DMS79 treated with DMSO at 0.1 percent for 48 hours (cell line): ENCODE data around the gene KLHL33.

ENCODE experiments used
- DNase-seq: peaks from one replicate; lab custom pipeline; 2025; lab: John Stamatoyannopoulos, UW

Gene KLHL33

GRCh38 chr14:20412876-20413743, 22.9 kb downstream of the KLHL33 start, which contains the start of gene TEP1:
TEP1 (minus strand) TSS chr14:20413501; CDS start chr14:20408439, 5,062 bp downstream.
- DNase-seq, result peak; percentile 91

DNA sequence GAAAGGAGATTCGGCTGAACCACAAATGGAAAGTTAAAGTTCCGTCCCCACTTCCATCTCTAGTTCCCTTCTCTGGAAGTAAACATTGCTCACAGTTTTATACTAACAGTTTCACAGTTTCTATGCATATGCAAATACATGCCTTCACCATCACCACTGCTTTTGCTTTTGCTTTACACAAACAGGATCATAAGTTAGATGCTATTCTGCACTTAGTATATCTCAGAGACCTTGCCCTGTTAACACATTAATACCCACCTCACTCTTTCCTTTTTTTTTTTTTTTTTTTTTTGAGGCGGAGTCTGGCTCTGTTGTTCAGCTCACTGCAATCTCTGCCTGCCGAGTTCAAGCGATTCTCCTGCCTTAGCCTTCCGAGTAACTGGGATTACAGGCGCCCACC, 23.6 kb downstream of the KLHL33 start:
- DNase-seq, result peak; percentile 14

DNA sequence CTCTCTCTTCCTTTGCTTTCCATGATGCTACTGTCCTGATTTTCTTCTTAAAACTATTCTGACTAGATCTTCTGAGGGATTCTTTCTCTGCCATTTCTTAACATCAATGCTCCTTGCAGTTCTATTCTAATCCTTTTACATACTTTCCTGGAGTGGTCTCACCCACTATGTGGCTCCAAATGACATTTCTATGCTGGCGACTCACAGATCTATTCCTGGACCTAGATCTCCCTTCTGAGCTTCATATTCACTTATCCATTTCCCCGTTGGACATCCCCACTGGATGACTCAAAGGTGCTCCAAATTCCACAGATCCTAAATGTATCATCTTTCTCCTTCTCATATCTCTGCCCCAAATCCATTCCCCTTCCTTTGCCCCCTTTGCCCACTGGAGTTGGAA, 26.7 kb downstream of the KLHL33 start:
- DNase-seq, result no peak

- no peak for DNase-seq
Measured at GRCh38 chr14:20403521-20403920, 32.4 kb downstream of the KLHL33 start.

DNA sequence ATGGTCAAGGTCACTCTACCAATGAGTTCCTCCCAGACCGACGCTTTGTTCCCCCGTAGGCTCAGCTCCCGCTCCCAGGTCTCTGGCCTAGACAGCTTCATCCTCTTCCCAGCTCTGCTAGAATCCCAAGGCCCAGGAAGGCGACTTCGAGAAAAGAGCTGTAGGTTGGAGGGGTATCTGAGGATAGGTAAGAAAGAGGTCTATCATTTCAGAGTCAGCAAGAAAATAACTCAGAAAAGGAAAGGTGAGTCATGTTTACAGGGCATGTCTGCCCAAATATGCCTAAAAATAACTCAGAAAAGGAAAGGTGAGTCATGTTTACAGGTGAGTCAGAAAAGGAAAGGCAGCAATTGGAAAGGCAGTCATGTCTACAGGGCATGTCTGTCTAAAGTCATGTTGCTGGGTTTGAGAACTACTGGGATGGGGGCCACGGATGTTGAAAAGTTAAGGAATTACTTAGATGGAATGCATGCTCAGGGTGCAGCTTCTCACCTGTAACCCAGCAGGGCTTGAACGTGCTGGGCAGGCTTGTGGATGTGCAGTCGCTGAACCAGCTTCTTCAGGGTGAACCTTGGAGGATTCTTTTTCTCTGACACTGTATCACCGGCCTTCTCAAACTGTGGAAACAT, 34.9 kb downstream of the KLHL33 start:
- DNase-seq, result no peak

DNA sequence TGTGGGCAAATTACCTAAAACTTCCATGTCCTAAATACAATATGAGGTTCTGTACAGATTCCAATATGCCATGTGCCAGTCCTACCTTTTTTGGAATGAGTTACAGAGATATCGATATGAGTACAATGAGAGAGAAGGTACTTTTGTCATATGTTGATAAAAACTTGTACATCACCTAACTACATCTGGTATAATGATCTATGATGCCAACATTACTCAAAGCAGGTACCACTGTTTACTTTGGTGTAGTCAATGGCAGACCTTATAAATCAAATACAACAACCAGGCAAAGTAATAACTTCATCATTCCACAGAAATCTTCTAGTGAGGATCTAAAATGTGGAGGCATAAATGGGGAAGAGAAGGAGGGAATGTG, 35.4 kb downstream of the KLHL33 start:
- no peak for DNase-seq

DNA sequence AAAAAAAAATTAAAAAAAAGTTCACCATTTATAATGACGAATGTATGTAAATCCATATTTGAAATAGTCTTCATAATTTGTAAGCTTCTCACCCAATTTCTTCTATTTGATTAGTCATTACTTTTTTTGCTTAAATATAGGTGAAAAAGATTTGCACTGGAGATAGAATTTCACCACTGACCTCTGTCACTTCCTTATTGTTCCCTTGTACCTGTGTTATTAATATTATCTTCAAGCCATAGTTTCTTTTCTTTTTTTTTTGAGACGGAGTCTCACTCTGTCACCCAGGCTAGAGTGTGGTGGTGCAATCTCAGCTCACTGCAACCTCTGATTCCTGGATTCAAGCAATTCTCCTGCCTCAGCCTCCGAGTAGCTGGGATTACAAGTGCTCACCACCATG, 38.5 kb downstream of the KLHL33 start:
- DNase-seq, result no peak

DNA sequence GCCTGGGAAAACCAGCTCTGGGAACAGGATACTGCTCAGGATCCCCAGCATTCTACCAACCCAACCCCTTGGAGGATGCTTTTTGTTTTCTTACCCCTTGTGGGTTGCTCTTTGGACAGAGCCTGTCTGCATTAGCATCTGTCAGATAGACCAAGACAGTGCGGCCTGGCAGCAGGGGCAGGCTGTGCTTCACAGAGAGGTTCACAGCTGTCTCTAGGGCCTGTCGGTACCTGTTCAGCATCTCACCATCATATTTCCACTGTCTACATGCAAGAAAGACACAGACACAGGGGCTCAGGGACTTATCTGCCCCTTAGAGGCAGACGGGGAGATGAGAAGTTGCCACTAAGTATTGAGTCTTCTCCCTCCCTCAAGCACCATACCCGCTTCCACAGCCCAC, 44.5 kb downstream of the KLHL33 start:
- DNase-seq, result no peak

DNA sequence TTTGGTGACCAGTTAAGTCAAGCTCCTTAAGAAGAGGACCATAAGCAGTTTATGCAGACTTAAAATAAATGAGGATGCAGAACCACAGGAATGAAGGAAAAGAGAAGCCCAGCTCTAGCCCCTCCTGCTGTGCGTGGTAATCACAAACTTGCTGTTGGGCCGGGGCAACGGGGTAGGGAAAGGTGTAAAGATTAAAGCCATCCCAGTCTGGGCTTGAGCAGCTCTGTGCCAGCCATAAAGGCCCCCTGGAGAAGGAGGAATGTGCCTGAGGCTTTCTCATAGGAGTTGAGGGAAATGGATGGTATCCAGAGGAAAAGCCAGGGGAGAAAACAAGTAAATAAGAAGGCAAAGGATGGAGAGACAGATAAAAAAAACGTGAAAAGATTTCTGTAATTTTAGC, 47.8 kb downstream of the KLHL33 start:
- no peak for DNase-seq

GRCh38 chr14:20387576-20387975, 48.4 kb downstream of the KLHL33 start:
- DNase-seq, result no peak

GRCh38 chr14:20386276-20386855, 49.6 kb downstream of the KLHL33 start:
- DNase-seq, result no peak

GRCh38 chr14:20384886-20385285, 51.1 kb downstream of the KLHL33 start:
- DNase-seq, result no peak

DNA sequence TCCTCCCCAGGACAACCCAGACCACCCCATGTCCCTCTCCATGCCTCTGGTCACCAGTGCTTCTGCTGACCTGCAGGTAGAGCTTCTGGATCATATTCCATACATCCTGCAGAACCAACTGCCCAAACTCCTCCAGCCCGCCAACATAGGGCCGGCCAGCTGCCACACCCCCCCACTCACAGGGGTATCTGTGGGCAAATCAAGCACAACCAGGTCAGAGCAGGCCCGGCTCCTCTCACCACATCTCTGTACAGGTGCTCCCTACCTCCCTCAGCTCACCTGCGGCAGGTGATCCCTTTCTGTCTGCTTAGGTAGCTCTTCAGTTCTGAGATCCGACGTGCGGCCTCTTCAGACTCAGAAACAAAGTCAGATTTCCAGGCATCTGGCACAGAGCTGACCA, 51.6 kb downstream of the KLHL33 start:
- DNase-seq, result no peak

GRCh38 chr14:20383636-20384035, 52.3 kb downstream of the KLHL33 start:
- no peak for DNase-seq

GRCh38 chr14:20383032-20383431, 52.9 kb downstream of the KLHL33 start:
- DNase-seq, result no peak

- DNase-seq, result no peak
Measured at GRCh38 chr14:20382526-20382925, 53.4 kb downstream of the KLHL33 start.

DNA sequence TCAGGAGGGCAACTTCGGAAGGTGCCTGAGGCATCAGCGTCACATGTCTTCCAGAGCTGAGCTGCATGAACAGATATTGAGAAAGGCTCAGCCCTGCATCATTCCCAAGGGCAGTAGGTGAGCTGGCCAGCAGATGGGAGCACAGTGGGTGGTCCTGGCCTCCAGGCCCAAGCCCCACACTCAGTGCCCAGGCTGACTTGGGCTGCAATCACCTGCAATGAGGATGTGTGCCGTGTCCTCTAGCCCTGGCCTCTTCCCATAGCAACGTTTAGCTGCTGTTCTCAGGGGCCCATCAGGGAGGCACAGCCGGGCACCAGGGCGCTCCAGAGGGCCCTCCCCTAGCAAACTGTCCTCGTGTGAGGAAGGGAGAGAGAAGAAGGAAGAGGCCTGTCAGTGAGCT, 54.6 kb downstream of the KLHL33 start:
- no peak for DNase-seq

DNA sequence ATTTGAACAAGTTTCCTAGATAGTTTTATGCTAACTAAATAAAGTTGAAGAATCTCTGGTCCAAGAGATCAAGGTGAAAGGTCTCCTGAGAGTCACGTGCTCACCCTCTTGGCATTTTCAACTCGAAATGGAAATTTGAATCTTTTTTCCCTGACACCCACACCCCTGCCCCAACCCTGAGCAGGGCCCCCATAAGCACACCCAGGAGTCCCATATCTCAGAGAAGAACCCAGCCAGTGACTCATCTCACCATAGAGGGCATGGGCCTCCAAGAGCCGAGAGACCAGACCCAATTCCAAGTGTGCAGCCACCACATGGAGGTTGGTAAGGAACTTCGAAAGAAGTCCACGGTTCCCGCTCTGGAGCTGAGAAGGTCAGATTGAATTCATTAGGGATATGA, 55.3 kb downstream of the KLHL33 start:
- DNase-seq, result no peak

DNA sequence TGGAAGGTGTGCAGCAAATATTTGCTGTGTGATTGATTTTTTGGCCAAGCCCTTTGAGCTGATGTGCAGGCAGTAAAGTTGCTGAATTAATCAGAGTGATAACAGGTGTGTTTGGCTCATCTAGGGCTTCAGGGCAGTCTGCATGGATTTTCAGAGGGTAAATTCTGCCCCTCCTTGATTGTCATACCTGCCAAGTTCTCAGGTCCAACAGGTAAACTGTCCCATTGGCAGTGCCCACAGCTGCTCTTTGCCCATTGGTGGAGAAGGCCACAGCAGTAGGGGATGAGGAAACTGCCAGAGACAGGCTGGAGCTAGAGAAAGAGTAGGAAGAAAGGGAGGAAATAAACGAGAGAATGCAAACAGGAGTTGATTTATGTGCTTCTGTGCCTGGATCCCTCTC, 56.2 kb downstream of the KLHL33 start:
- no peak for DNase-seq

- no peak for DNase-seq
Measured at GRCh38 chr14:20377171-20377570, 58.8 kb downstream of the KLHL33 start.

- no peak for DNase-seq
Measured at GRCh38 chr14:20376071-20376588, 59.8 kb downstream of the KLHL33 start.
